HCT116 (cell line): Measurements from ENCODE around the gene OPHN1. TPM values are rescaled to one million over a fixed set of nuclear protein-coding genes. Genes with fewer than 3 reads are reported as not detected.

Experiments used
- ATAC-seq: fragments of 200-7000 bp; cut with Tn5 transposase; 2 replicates; pipeline ENCODE4 v1.9.1; 2020; ENCODE audit warnings: mild to moderate bottlenecking, moderate library complexity
- BruUV-seq: library from RNA; stranded (reverse); fragments of 400-500 nt; replicated peaks from 2 replicates; lab custom pipeline; 2021; lab: Mats Ljungman, UMichigan
- CTCF ChIA-PET: fragments of 300-600 bp; sonication (Branson Sonifier 250); formaldehyde crosslinking; loops from one replicate; lab custom pipeline; 2021; ENCODE audit warnings: antibody characterized with exemption; lab: Charles Lee
- POLR2A ChIA-PET: fragments of 300-600, 350-600 bp; sonication (Branson Sonifier 250); formaldehyde crosslinking; loops from one replicate; lab custom pipeline; 2021; ENCODE audit warnings: antibody characterized with exemption; lab: Charles Lee
- RAD21 ChIA-PET, 2 experiments: fragments of 300-600 bp; sonication (Branson Sonifier 250); formaldehyde crosslinking; loops; one replicate each; lab custom pipeline; 2023; ENCODE audit warnings: low total read pairs in 2 of 2; ENCODE audit not compliant: uncharacterized antibody in 2 of 2, unreplicated experiment in 2 of 2, low non-redundant PET in 1 of 2; lab: Charles Lee
- DNase-seq: peaks from one replicate; pipeline ENCODE4 v3.0.0-alpha.2; 2010; ENCODE audit warnings: low read depth, low spot score
- H2AFZ ChIP-seq: fragments of 200-600 bp; shearing (Covaris generic), sonication (generic); 2 replicates; pipeline ENCODE4 v1.6.1; 2017; ENCODE audit warnings: low read depth, mixed run types, mixed read lengths, antibody characterized with exemption, low read length; ENCODE audit not compliant: poor library complexity, severe bottlenecking
- H3K27ac ChIP-seq: 2 replicates; pipeline ENCODE4 v1.5.1; 2012; ENCODE audit warnings: low read depth, low read length
- H3K27me3 ChIP-seq: fragments of 200-600 bp; sonication (generic); 2 replicates; pipeline ENCODE4 v1.6.1; 2016; ENCODE audit warnings: mixed run types, low read length, mixed read lengths; ENCODE audit not compliant: insufficient read depth
- H3K36me3 ChIP-seq, 2 experiments: fragments of 200-500 bp in 1 of 2; fragments of 200-600 bp in 1 of 2; sonication (Bioruptor generic) in 1 of 2; sonication (generic) in 1 of 2; 2 replicates each; pipeline versions ENCODE4 v1.5.1 to v1.6.1; 2014 to 2016; ENCODE audit warnings: low read length in 2 of 2, inconsistent platforms in 1 of 2, mixed read lengths in 1 of 2, mixed run types in 1 of 2; ENCODE audit not compliant: insufficient read depth in 2 of 2, control insufficient read depth in 1 of 2
- H3K4me1 ChIP-seq, 2 experiments: fragments of 200-600 bp in 1 of 2; sonication (generic) in 1 of 2; 2 replicates each; pipeline versions ENCODE4 v1.5.1 to v1.6.1; 2012 to 2017; ENCODE audit warnings: low read length in 2 of 2, inconsistent platforms in 1 of 2, mild to moderate bottlenecking in 1 of 2, mixed read lengths in 1 of 2, mixed run types in 1 of 2, moderate library complexity in 1 of 2; ENCODE audit not compliant: insufficient read depth in 2 of 2, control insufficient read depth in 1 of 2
- H3K4me2 ChIP-seq: fragments of 200-600 bp; sonication (generic); 2 replicates; pipeline ENCODE4 v1.6.1; 2017; ENCODE audit warnings: mixed run types, low read length, mixed read lengths
- H3K4me3 ChIP-seq, 2 experiments: fragments of 200-600 bp in 1 of 2; sonication (generic) in 1 of 2; replicated peaks in 1 of 2; 2 replicates each; pipeline ENCODE4 v1.5.1; 2011 to 2016; ENCODE audit warnings: low read length in 2 of 2, control low read depth in 1 of 2, low read depth in 1 of 2, mild to moderate bottlenecking in 1 of 2, mixed read lengths in 1 of 2, mixed run types in 1 of 2
- H3K79me2 ChIP-seq: fragments of 200-600 bp; sonication (generic); 2 replicates; pipeline ENCODE4 v1.6.1; 2017; ENCODE audit warnings: mild to moderate bottlenecking, mixed run types, low read length, moderate library complexity, mixed read lengths; ENCODE audit not compliant: insufficient read depth
- H3K9ac ChIP-seq: fragments of 200-600 bp; sonication (generic); 2 replicates; pipeline ENCODE4 v1.6.1; 2016; ENCODE audit warnings: low read length, mixed read lengths
- H3K9me2 ChIP-seq: fragments of 200-600 bp; sonication (generic), shearing (Covaris generic); 2 replicates; pipeline ENCODE4 v1.6.1; 2017; ENCODE audit warnings: mixed run types, mild to moderate bottlenecking, moderate library complexity; ENCODE audit not compliant: insufficient read depth
- H3K9me3 ChIP-seq, 2 experiments: fragments of 200-500 bp in 1 of 2; fragments of 200-600 bp in 1 of 2; sonication (Bioruptor generic) in 1 of 2; sonication (generic) in 1 of 2; 2 replicates each; pipeline ENCODE4 v1.6.1; 2014 to 2017; ENCODE audit warnings: low read length in 2 of 2, mixed read lengths in 2 of 2, inconsistent platforms in 1 of 2, low read depth in 1 of 2, mild to moderate bottlenecking in 1 of 2, mixed run types in 1 of 2, moderate library complexity in 1 of 2; ENCODE audit not compliant: control insufficient read depth in 1 of 2, insufficient read depth in 1 of 2
- H4K20me1 ChIP-seq: fragments of 200-600 bp; sonication (generic), shearing (Covaris generic); 2 replicates; pipeline ENCODE4 v1.6.1; 2017; ENCODE audit warnings: mixed run types, mild to moderate bottlenecking, moderate library complexity; ENCODE audit not compliant: insufficient read depth
- ATF3 ChIP-seq: IDR thresholded peaks from 2 replicates; pipeline ENCODE4 v1.6.1; 2012
- CBX3 ChIP-seq: IDR thresholded peaks from 2 replicates; pipeline ENCODE4 v1.6.1; 2012; ENCODE audit warnings: low read depth
- CTCF ChIP-seq, 3 experiments: fragments of 200-600 bp in 1 of 3; sonication (generic) in 1 of 3; IDR thresholded peaks in 2 of 3; conservative IDR thresholded peaks in 1 of 3; 2 replicates each; pipeline ENCODE4 v1.5.1; 2012 to 2017; ENCODE audit warnings: low read depth in 2 of 3, low read length in 2 of 3, antibody characterized with exemption in 1 of 3, borderline replicate concordance in 1 of 3, control low read depth in 1 of 3, mild to moderate bottlenecking in 1 of 3, mixed read lengths in 1 of 3, mixed run types in 1 of 3, moderate library complexity in 1 of 3; ENCODE audit not compliant: insufficient read depth in 1 of 3
- ELF1 ChIP-seq: IDR thresholded peaks from 2 replicates; pipeline ENCODE4 v1.6.1; 2012; ENCODE audit warnings: low read depth, borderline replicate concordance
- EZH2 ChIP-seq: fragments of 200-600 bp; sonication (generic); IDR thresholded peaks from 2 replicates; pipeline ENCODE4 v1.6.1; 2017; ENCODE audit warnings: antibody characterized with exemption, mixed run types
- EZH2phosphoT487 ChIP-seq: fragments of 200-600 bp; IDR thresholded peaks from 2 replicates; pipeline ENCODE4 v1.6.1; 2018; ENCODE audit warnings: antibody characterized with exemption, borderline replicate concordance
- FOSL1 ChIP-seq: IDR thresholded peaks from 2 replicates; pipeline ENCODE4 v1.6.1; 2012; ENCODE audit warnings: low read depth
- JUND ChIP-seq: IDR thresholded peaks from 2 replicates; pipeline ENCODE4 v1.6.1; 2012
- MAX ChIP-seq: IDR thresholded peaks from 2 replicates; pipeline ENCODE4 v1.6.1; 2012
- POLR2AphosphoS5 ChIP-seq: IDR thresholded peaks from 2 replicates; pipeline ENCODE4 v1.6.1; 2011; ENCODE audit warnings: mild to moderate bottlenecking, low read depth, low read length, moderate library complexity
- RAD21 ChIP-seq: IDR thresholded peaks from 2 replicates; pipeline ENCODE4 v1.6.1; 2012; ENCODE audit warnings: low read depth, mild to moderate bottlenecking
- REST ChIP-seq: IDR thresholded peaks from 2 replicates; pipeline ENCODE4 v1.6.1; 2012; ENCODE audit warnings: low read depth
- SIN3A ChIP-seq: IDR thresholded peaks from 2 replicates; pipeline ENCODE4 v1.6.1; 2012; ENCODE audit warnings: low read depth
- SP1 ChIP-seq: IDR thresholded peaks from 2 replicates; pipeline ENCODE4 v1.6.1; 2012; ENCODE audit warnings: low read depth
- TCF7L2 ChIP-seq: IDR thresholded peaks from 2 replicates; pipeline ENCODE4 v1.7.0; 2011; ENCODE audit warnings: borderline replicate concordance, inconsistent platforms; ENCODE audit not compliant: insufficient read depth, insufficient read length; ENCODE audit errors: extremely low read depth
- YY1 ChIP-seq: IDR thresholded peaks from 2 replicates; pipeline ENCODE4 v1.6.1; 2011; ENCODE audit warnings: low read length, low read depth, moderate library complexity, mild to moderate bottlenecking; ENCODE audit not compliant: insufficient replicate concordance; ENCODE audit errors: extremely low read depth
- ZBTB33 ChIP-seq: IDR thresholded peaks from 2 replicates; pipeline ENCODE4 v1.6.1; 2011; ENCODE audit warnings: mild to moderate bottlenecking, low read length, moderate library complexity; ENCODE audit not compliant: insufficient replicate concordance; ENCODE audit errors: extremely low read depth
- ZFX ChIP-seq: fragments of 450-650 bp; IDR thresholded peaks from 2 replicates; pipeline ENCODE4 v1.6.1; 2017
- ZNF274 ChIP-seq: fragments of 200-500 bp; sonication (Bioruptor generic); IDR thresholded peaks from 2 replicates; pipeline ENCODE4 v1.6.1; 2014; ENCODE audit warnings: mild to moderate bottlenecking, low read depth, low read length, inconsistent platforms
- intact Hi-C: fragments of 100-400 bp; cut with micrococcal nuclease; formaldehyde crosslinking; loops from 2 replicates; pipeline ENCODE4 v1.10.0; 2022
- total RNA-seq: library from RNA; stranded (reverse); gene quantifications from one replicate; pipeline ENCODE4 v1.2.1, GENCODE V29; 2021; ENCODE audit not compliant: unreplicated experiment

Gene OPHN1
- total RNA-seq, 1 experiment from 2014 or later: 2.9 TPM

- no TSS peak for BruUV-seq
- no peaks in the 10 kb centered on the region for H4K20me1 ChIP-seq
- no peaks in the 10 kb centered on the region for H3K36me3 ChIP-seq
- H3K9me3 ChIP-seq: no peaks in the 10 kb centered on the region
- TF ChIP-seq FOSL1: no peak
- no peak for TF ChIP-seq SIN3A
- no peak for TF ChIP-seq ZNF274
- TF ChIP-seq POLR2AphosphoS5: no peak
- no peak for TF ChIP-seq ZFX
- no peak for TF ChIP-seq ELF1
- no peak for TF ChIP-seq CBX3
- TF ChIP-seq REST: no peak
- TF ChIP-seq EZH2: no peak
- no peak for TF ChIP-seq RAD21
- TF ChIP-seq MAX: no peak
- TF ChIP-seq ZBTB33: no peak
- TF ChIP-seq ATF3: no peak
- TF ChIP-seq YY1: no peak
- TF ChIP-seq TCF7L2: no peak
- no peak for TF ChIP-seq EZH2phosphoT487
- TF ChIP-seq SP1: no peak
- no peak for TF ChIP-seq CTCF (IDR thresholded peaks at IDR 0.05 in 2 of 3, conservative IDR thresholded peaks at IDR 0.05 in 1 of 3; ENCODE audit: borderline replicate concordance in 1 of 3, insufficient read depth in 1 of 3, low read depth in 2 of 3, low read length in 2 of 3)
- no peak for TF ChIP-seq JUND
- POLR2A ChIA-PET: no interaction called here
- RAD21 ChIA-PET: no interaction called here
- no peaks in the 10 kb centered on the region for H3K79me2 ChIP-seq
- H3K4me3 ChIP-seq: no peak overlapping the region
- H3K4me2 ChIP-seq: no peak overlapping the region
- no peak overlapping the region for H3K27ac ChIP-seq
- CTCF ChIA-PET: no interaction called here
- ATAC-seq (no peak), DNase-seq (no peak)
- intact Hi-C loops: no loop called here
- no peak overlapping the region for H3K9ac ChIP-seq
- H2AFZ ChIP-seq: no peak overlapping the region
- 0 out of 4 replicates have a peak, but pooled peaks cover 0 to 4% of the 10 kb centered on the region in 2 experiments for H3K4me1 ChIP-seq
- H3K27me3 ChIP-seq: no peaks in the 10 kb centered on the region
- H3K9me2 ChIP-seq: no peaks in the 10 kb centered on the region
These were observed 255.8 kb downstream of the OPHN1 start for GRCh38 chrX:68177542-68177941.
